Fibroblast of skin of right quadriceps (primary cell): Measurements from ENCODE around the gene UBE4B.
"Not testable (repeated sequence)": the region's sequence is repeated elsewhere in the genome, so short reads cannot be mapped to it uniquely, and the experiment has no call there.

Source experiments
- DNase-seq: peaks from one replicate; pipeline ENCODE4 v3.0.0-alpha.2; 2013

Gene UBE4B

GRCh38 chr1:10179406-10180091 is 146.8 kb downstream of the UBE4B start:
- DNase-seq, result no peak

GRCh38 chr1:10181154-10181553 is 148.4 kb downstream of the UBE4B start:
- peak; percentile 78 for DNase-seq

GRCh38 chr1:10185759-10186158 is 153.0 kb downstream of the UBE4B start:
- no peak for DNase-seq

GRCh38 chr1:10186331-10187025 is 153.7 kb downstream of the UBE4B start:
- DNase-seq, result peak; percentile 88

- DNase-seq, result no peak
Observed at GRCh38 chr1:10187026-10187334, 154.2 kb downstream of the UBE4B start.

GRCh38 chr1:10188133-10188650 is 155.4 kb downstream of the UBE4B start:
- DNase-seq, result no peak

GRCh38 chr1:10189659-10190058 is 156.9 kb downstream of the UBE4B start:
- DNase-seq, result no peak

GRCh38 chr1:10192263-10192662 is 159.5 kb downstream of the UBE4B start:
- no peak for DNase-seq

- DNase-seq, result no peak
Observed at GRCh38 chr1:10193288-10193687, 160.5 kb downstream of the UBE4B start.

- peak; percentile 45 for DNase-seq
Observed at GRCh38 chr1:10195570-10195969, 162.8 kb downstream of the UBE4B start.

GRCh38 chr1:10196976-10197375 is 164.2 kb downstream of the UBE4B start:
- peak; percentile 32 for DNase-seq

GRCh38 chr1:10200620-10201019 is 167.9 kb downstream of the UBE4B start:
- no peak for DNase-seq

- DNase-seq, result no peak
Observed at GRCh38 chr1:10204003-10204642, 171.4 kb downstream of the UBE4B start.

GRCh38 chr1:10205206-10205605 is 172.4 kb downstream of the UBE4B start:
- not testable (repeated sequence) for DNase-seq

GRCh38 chr1:10207810-10208209 is 175.1 kb downstream of the UBE4B start:
- no peak for DNase-seq

GRCh38 chr1:10208537-10208936 is 175.8 kb downstream of the UBE4B start:
- DNase-seq, result no peak

- DNase-seq, result no peak
Observed at GRCh38 chr1:10209590-10209904, 176.8 kb downstream of the UBE4B start.

GRCh38 chr1:10209905-10210810 is 177.4 kb downstream of the UBE4B start, which contains the start of gene KIF1B:
TSS of gene KIF1B (plus strand) at chr1:10210570. CDS start at chr1:10232329, 21,759 bp downstream.
- DNase-seq, result peak; percentile 99

- peak; percentile 85 for DNase-seq
Observed at GRCh38 chr1:10210841-10211804, 178.4 kb downstream of the UBE4B start.

- no peak for DNase-seq
Observed at GRCh38 chr1:10211805-10212410, 179.2 kb downstream of the UBE4B start.

GRCh38 chr1:10212476-10212875 is 179.7 kb downstream of the UBE4B start:
- no peak for DNase-seq
